ENCODE measurements around the gene ERC1. TPM values are rescaled to one million over a fixed set of nuclear protein-coding genes. Genes with fewer than 3 reads are reported as not detected.

Gene ERC1
- total and polyA plus RNA-seq, 2 donors (not counting 3 experiments of a cell fraction or from before 2014, with no cell fraction given) = 11.7 to 66.1 TPM

DNA sequence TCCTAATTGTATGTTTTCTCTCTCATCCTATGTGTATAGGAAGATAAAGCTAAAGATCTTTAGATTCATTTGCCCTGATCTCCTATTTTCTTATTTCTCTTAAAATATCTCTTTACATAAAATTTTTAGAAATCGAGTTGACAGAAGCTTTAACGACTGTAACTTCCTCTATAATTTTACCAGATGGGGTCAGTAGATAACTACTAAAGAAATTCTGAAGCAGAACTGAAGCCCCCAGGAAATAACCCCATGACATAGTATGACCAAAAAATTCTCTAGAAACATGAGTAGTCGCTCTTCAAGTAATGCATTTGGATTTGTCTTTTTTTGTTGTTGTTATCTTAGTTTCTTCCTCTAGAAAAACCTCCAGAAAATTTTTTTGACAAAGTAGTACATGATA is 288.0 kb downstream of the ERC1 start:
- dilution Hi-C loops (cut with MboI; ENCODE audit: extremely low pct_ligation_motif_present, low sequenced_read_pairs) = no loop called here
- H3K79me2 ChIP-seq (ENCODE audit: control insufficient read depth, insufficient read depth, low read length) = no peaks in the 10 kb centered on the region
- H3K4me2 ChIP-seq (ENCODE audit: insufficient read depth, low read length) = no peak overlapping the region
- intact Hi-C loops (cut with micrococcal nuclease) = no loop called here
- ChIA-PET CTCF (interaction anchor here (0.6 to 2.1 kb wide), 3 partner anchors 98 to 304 kb away, joined by 3 to 7 read pairs (median 3); no protein-coding TSS in a partner anchor), POLR2A (no interaction called here)
- H3K9me3 ChIP-seq (replicated peaks; ENCODE audit: control insufficient read depth, insufficient read depth, low read length) = no peaks in the 10 kb centered on the region
- H3K9me1 ChIP-seq (replicated peaks; ENCODE audit: control insufficient read depth, extremely low read depth, insufficient read depth, low read length) = no peaks in the 10 kb centered on the region
- DNase-seq (ENCODE audit: low read depth, low spot score) (no peak), FAIRE-seq (no peak)
- H3K27ac ChIP-seq (ENCODE audit: insufficient read depth, low read depth, low read length) = no peak overlapping the region
- TF ChIP-seq MYC (IDR thresholded peaks at IDR 0.05; ENCODE audit: low read depth, low read length) (no peak), FOS (IDR thresholded peaks at IDR 0.05; ENCODE audit: borderline replicate concordance, insufficient read depth, low read length) (no peak), GATA2 (IDR thresholded peaks at IDR 0.05; ENCODE audit: insufficient read depth, insufficient read length, low read depth, low read length) (no peak), JUN (IDR thresholded peaks at IDR 0.05; ENCODE audit: borderline replicate concordance, insufficient read depth, insufficient read length, low read depth) (no peak), POLR2AphosphoS5 (IDR thresholded peaks at IDR 0.05; ENCODE audit: insufficient read depth, low read depth, low read length) (no peak), EZH2 (IDR thresholded peaks at IDR 0.05; ENCODE audit: borderline replicate concordance, low read depth, low read length, severe bottlenecking) (no peak), POLR2A (IDR thresholded peaks at IDR 0.05; ENCODE audit: low read depth, low read length) (no peak)
- TF ChIP-seq, protein P1, sequence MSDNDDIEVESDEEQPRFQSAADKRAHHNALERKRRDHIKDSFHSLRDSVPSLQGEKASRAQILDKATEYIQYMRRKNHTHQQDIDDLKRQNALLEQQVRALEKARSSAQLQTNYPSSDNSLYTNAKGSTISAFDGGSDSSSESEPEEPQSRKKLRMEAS (IDR thresholded peaks at IDR 0.05; ENCODE audit: insufficient read depth, insufficient read length) = no peak
- TF ChIP-seq, protein P2, sequence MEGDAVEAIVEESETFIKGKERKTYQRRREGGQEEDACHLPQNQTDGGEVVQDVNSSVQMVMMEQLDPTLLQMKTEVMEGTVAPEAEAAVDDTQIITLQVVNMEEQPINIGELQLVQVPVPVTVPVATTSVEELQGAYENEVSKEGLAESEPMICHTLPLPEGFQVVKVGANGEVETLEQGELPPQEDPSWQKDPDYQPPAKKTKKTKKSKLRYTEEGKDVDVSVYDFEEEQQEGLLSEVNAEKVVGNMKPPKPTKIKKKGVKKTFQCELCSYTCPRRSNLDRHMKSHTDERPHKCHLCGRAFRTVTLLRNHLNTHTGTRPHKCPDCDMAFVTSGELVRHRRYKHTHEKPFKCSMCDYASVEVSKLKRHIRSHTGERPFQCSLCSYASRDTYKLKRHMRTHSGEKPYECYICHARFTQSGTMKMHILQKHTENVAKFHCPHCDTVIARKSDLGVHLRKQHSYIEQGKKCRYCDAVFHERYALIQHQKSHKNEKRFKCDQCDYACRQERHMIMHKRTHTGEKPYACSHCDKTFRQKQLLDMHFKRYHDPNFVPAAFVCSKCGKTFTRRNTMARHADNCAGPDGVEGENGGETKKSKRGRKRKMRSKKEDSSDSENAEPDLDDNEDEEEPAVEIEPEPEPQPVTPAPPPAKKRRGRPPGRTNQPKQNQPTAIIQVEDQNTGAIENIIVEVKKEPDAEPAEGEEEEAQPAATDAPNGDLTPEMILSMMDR (IDR thresholded peaks at IDR 0.05; ENCODE audit: extremely low read depth in 1 of 2, insufficient read depth in 1 of 2, low read depth in 1 of 2, low read length in 2 of 2) = no peak
- H3K36me3 ChIP-seq (ENCODE audit: control insufficient read depth in 2 of 2, extremely low read depth in 1 of 2, insufficient read depth in 2 of 2, low read length in 2 of 2) = no peaks in the 10 kb centered on the region
- H3K9ac ChIP-seq (replicated peaks; ENCODE audit: extremely low read depth, insufficient read depth, low read length) = no peak overlapping the region
- no peaks in the 10 kb centered on the region for H3K4me1 ChIP-seq (ENCODE audit: control insufficient read depth, extremely low read depth, insufficient read depth, low read length)
- H3K4me3 ChIP-seq (replicated peaks in 1 of 3; ENCODE audit: insufficient read depth in 1 of 3, low read depth in 1 of 3, low read length in 3 of 3) = no peak overlapping the region
- H3K27me3 ChIP-seq (ENCODE audit: control insufficient read depth in 2 of 2, insufficient read depth in 2 of 2, low read length in 2 of 2) = no peaks in the 10 kb centered on the region
- BruUV-seq (replicated peaks) = no TSS peak
- H4K20me1 ChIP-seq (replicated peaks; ENCODE audit: control insufficient read depth, extremely low read depth, insufficient read depth, low read length) = no peaks in the 10 kb centered on the region
- H2AFZ ChIP-seq (ENCODE audit: low read depth, low read length) = no peak overlapping the region
